H9 (cell line): ENCODE results near the gene AGBL4. TPM values are rescaled to one million over a fixed set of nuclear protein-coding genes. Genes with fewer than 3 reads are reported as not detected.

Experiments
- DNase-seq: peaks from one replicate; pipeline ENCODE4 v3.0.0-alpha.2; 2017
- H2AFZ ChIP-seq: one replicate; pipeline ENCODE4 v1.6.1; 2013; ENCODE audit warnings: mild to moderate bottlenecking, low read length, control low read depth, moderate library complexity
- H2AK5ac ChIP-seq: 2 replicates; pipeline ENCODE4 v1.6.1; 2013; ENCODE audit warnings: low read length, control low read depth, mixed read lengths; ENCODE audit not compliant: insufficient read length
- H2BK120ac ChIP-seq: one replicate; pipeline ENCODE4 v1.6.1; 2013; ENCODE audit warnings: low read depth, mild to moderate bottlenecking, low read length, control low read depth, inconsistent platforms; ENCODE audit not compliant: poor library complexity, severe bottlenecking
- H2BK12ac ChIP-seq: 2 replicates; pipeline ENCODE4 v1.6.1; 2013; ENCODE audit warnings: low read length, control low read depth, mixed read lengths, low read depth; ENCODE audit not compliant: insufficient read length
- H2BK15ac ChIP-seq: 2 replicates; pipeline ENCODE4 v1.6.1; 2013; ENCODE audit warnings: low read depth, low read length, control low read depth
- H2BK20ac ChIP-seq: one replicate; pipeline ENCODE4 v1.6.1; 2013; ENCODE audit warnings: low read depth, mild to moderate bottlenecking, low read length, control low read depth, inconsistent platforms; ENCODE audit not compliant: poor library complexity, severe bottlenecking
- H2BK5ac ChIP-seq: 2 replicates; pipeline ENCODE4 v1.6.1; 2013; ENCODE audit warnings: low read length, control low read depth, mixed read lengths; ENCODE audit not compliant: insufficient read length
- H3K14ac ChIP-seq: 2 replicates; pipeline ENCODE4 v1.6.1; 2013; ENCODE audit warnings: low read length, control low read depth; ENCODE audit not compliant: insufficient read depth
- H3K18ac ChIP-seq: 2 replicates; pipeline ENCODE4 v1.6.1; 2013; ENCODE audit warnings: low read depth, mild to moderate bottlenecking, mixed read lengths, low read length, control low read depth; ENCODE audit not compliant: insufficient read length
- H3K23ac ChIP-seq: 2 replicates; pipeline ENCODE4 v1.6.1; 2013; ENCODE audit warnings: low read length, control low read depth, mixed read lengths, low read depth; ENCODE audit not compliant: insufficient read length
- H3K23me2 ChIP-seq: 2 replicates; pipeline ENCODE4 v1.6.1; 2013; ENCODE audit warnings: low read depth, mild to moderate bottlenecking, mixed read lengths, low read length, control low read depth; ENCODE audit not compliant: insufficient read length, poor library complexity, severe bottlenecking
- H3K27ac ChIP-seq: 2 replicates; pipeline ENCODE4 v1.5.1; 2013; ENCODE audit warnings: low read length, control low read depth, mixed read lengths, low read depth; ENCODE audit not compliant: insufficient read length
- H3K27me3 ChIP-seq: 2 replicates; pipeline ENCODE4 v1.6.1; 2013; ENCODE audit warnings: low read length, control low read depth, inconsistent platforms; ENCODE audit not compliant: insufficient read depth
- H3K4ac ChIP-seq: 2 replicates; pipeline ENCODE4 v1.6.1; 2013; ENCODE audit warnings: low read depth, mild to moderate bottlenecking, control low read depth, inconsistent platforms, low read length, moderate library complexity
- H3K4me1 ChIP-seq: 2 replicates; pipeline ENCODE4 v1.6.1; 2013; ENCODE audit warnings: low read length, control low read depth, inconsistent platforms; ENCODE audit not compliant: insufficient read depth
- H3K4me2 ChIP-seq: 2 replicates; pipeline ENCODE4 v1.6.1; 2013; ENCODE audit warnings: low read length, control low read depth, mixed read lengths; ENCODE audit not compliant: insufficient read length, insufficient read depth
- H3K56ac ChIP-seq: 2 replicates; pipeline ENCODE4 v1.6.1; 2013; ENCODE audit warnings: low read depth, mild to moderate bottlenecking, mixed read lengths, low read length, control low read depth; ENCODE audit not compliant: insufficient read length
- H3K79me1 ChIP-seq: 2 replicates; pipeline ENCODE4 v1.6.1; 2013; ENCODE audit warnings: low read depth, mild to moderate bottlenecking, moderate library complexity, low read length, control low read depth, inconsistent platforms; ENCODE audit not compliant: insufficient read depth, poor library complexity, severe bottlenecking
- H3K79me2 ChIP-seq: 2 replicates; pipeline ENCODE4 v1.6.1; 2013; ENCODE audit warnings: low read length, control low read depth, inconsistent platforms; ENCODE audit not compliant: insufficient read depth
- H3K9ac ChIP-seq: 2 replicates; pipeline ENCODE4 v1.6.1; 2013; ENCODE audit warnings: low read length, control low read depth, mixed read lengths; ENCODE audit not compliant: insufficient read length; ENCODE audit errors: extremely low read depth
- H3K9me3 ChIP-seq: one replicate; pipeline ENCODE4 v1.6.1; 2013; ENCODE audit warnings: low read depth, low read length, inconsistent platforms; ENCODE audit not compliant: control insufficient read depth
- H3T11ph ChIP-seq: one replicate; pipeline ENCODE4 v1.6.1; 2013; ENCODE audit warnings: mild to moderate bottlenecking, low read length, control low read depth, inconsistent platforms
- H4K20me1 ChIP-seq: one replicate; pipeline ENCODE4 v1.6.1; 2013; ENCODE audit not compliant: control insufficient read depth, insufficient read length, insufficient read depth
- H4K5ac ChIP-seq: 2 replicates; pipeline ENCODE4 v1.6.1; 2013; ENCODE audit warnings: low read depth, mild to moderate bottlenecking, mixed read lengths, low read length, control low read depth; ENCODE audit not compliant: insufficient read length
- H4K8ac ChIP-seq: replicated peaks from 2 replicates; pipeline ENCODE4 v1.6.1; 2013; ENCODE audit warnings: low read length, control low read depth, mixed read lengths, low read depth; ENCODE audit not compliant: insufficient read length
- H4K91ac ChIP-seq: 2 replicates; pipeline ENCODE4 v1.6.1; 2013; ENCODE audit warnings: low read depth, mild to moderate bottlenecking, moderate library complexity, mixed read lengths, low read length, control low read depth; ENCODE audit not compliant: insufficient read length
- H3K27ac Mint-ChIP-seq, 3 experiments: 2 replicates in 2 of 3; 3 replicates in 1 of 3; pipeline ENCODE4 v1.8.0; 2020 to 2021; ENCODE audit warnings: mixed read lengths in 3 of 3, mild to moderate bottlenecking in 1 of 3, moderate library complexity in 1 of 3
- H3K27me3 Mint-ChIP-seq: 2 replicates; pipeline ENCODE4 v1.8.0; 2021; ENCODE audit warnings: low read depth, mild to moderate bottlenecking, moderate library complexity, mixed read lengths
- H3K36me3 Mint-ChIP-seq, 3 experiments: 2 replicates in 2 of 3; 3 replicates in 1 of 3; pipeline ENCODE4 v1.8.0; 2020 to 2021; ENCODE audit warnings: low read depth in 3 of 3, mixed read lengths in 3 of 3; ENCODE audit not compliant: insufficient read depth in 1 of 3
- H3K4me1 Mint-ChIP-seq, 2 experiments: 2 replicates each; pipeline ENCODE4 v1.8.0; 2020; ENCODE audit warnings: mixed read lengths in 2 of 2
- H3K4me3 Mint-ChIP-seq, 2 experiments: 2 replicates in 1 of 2; 3 replicates in 1 of 2; pipeline ENCODE4 v1.8.0; 2020 to 2021; ENCODE audit warnings: mild to moderate bottlenecking in 2 of 2, mixed read lengths in 2 of 2, moderate library complexity in 1 of 2
- H3K9me3 Mint-ChIP-seq, 2 experiments: 2 replicates in 1 of 2; 3 replicates in 1 of 2; pipeline ENCODE4 v1.8.0; 2020; ENCODE audit warnings: mild to moderate bottlenecking in 2 of 2, mixed read lengths in 2 of 2, moderate library complexity in 1 of 2
- CTCF ChIP-seq: fragments of 200-600 bp; sonication (generic); conservative IDR thresholded peaks from 3 replicates; pipeline ENCODE4 v1.8.0; 2021; ENCODE audit warnings: antibody characterized with exemption, mild to moderate bottlenecking
- WGBS: extraction: QIAGEN DNeasy Blood & Tissue Kit; methylation state at CpG from one replicate; pipeline ENCODE4 v1.1.7; 2013; ENCODE audit warnings: missing lambda C conversion rate, low lambda C conversion rate, mixed read lengths; ENCODE audit not compliant: insufficient read length; ENCODE audit errors: extremely low coverage; 5-methylcytosine and 5-hydroxymethylcytosine counted together
- total RNA-seq: library from RNA; stranded (reverse); gene quantifications from 2 replicates; pipeline ENCODE4 v1.2.1, GENCODE V29; 2021

The AGBL4 gene
- total RNA-seq, 1 experiment from 2014 or later, result not detected

GRCh38 chr1:48717082-48717481 is 1306.7 kb downstream of the AGBL4 start:
- WGBS, result no CpG with 5 or more reads among the region's 1 CpG
- Histone ChIP-seq H2BK15ac (no peak overlapping the region), H4K8ac (no peak overlapping the region), H3K14ac (no peak overlapping the region), H3K9ac (no peak overlapping the region), H3K4me2 (no peak overlapping the region), H2BK120ac (no peak overlapping the region), H3K4me1 (no peaks in the 10 kb centered on the region), H2AK5ac (no peak overlapping the region), H4K20me1 (no peaks in the 10 kb centered on the region), H3K4ac (no peak overlapping the region), H2BK12ac (no peak overlapping the region), H3T11ph (no peak overlapping the region), H3K23me2 (no peaks in the 10 kb centered on the region), H3K9me3 (no peaks in the 10 kb centered on the region), H3K27me3 (no peaks in the 10 kb centered on the region; the same call in 1 of the 2 replicates), H2BK5ac (no peak overlapping the region), H3K23ac (no peak overlapping the region), H3K27ac (no peak overlapping the region), H3K18ac (no peak overlapping the region), H3K79me2 (no peaks in the 10 kb centered on the region), H2BK20ac (no peak overlapping the region), H2AFZ (no peak overlapping the region), H4K5ac (no peak overlapping the region), H4K91ac (no peak overlapping the region), H3K79me1 (no peaks in the 10 kb centered on the region), H3K56ac (no peak overlapping the region)
- Mint-ChIP-seq H3K4me1 (peaks cover 1 to 3% of the 10 kb centered on the region in 2 experiments; a peak in 2 of 4 replicates), H3K36me3 (no peaks in the 10 kb centered on the region), H3K9me3 (no peaks in the 10 kb centered on the region), H3K27me3 (peaks cover 2% of the 10 kb centered on the region; the same call in 1 of the 2 replicates), H3K4me3 (no peak overlapping the region), H3K27ac (no peak overlapping the region; a peak in 1 of 7 replicates)
- no peak for TF ChIP-seq CTCF
- DNase-seq, result no peak
